Breast epithelium (tissue), 3 donors: ENCODE data around the gene MIEN1.

Experiments used
- POLR2A ChIP-seq: fragments of 450-650 bp; IDR thresholded peaks from one replicate; pipeline ENCODE4 v1.6.1; 2016; ENCODE audit warnings: antibody characterized with exemption, mild to moderate bottlenecking, moderate library complexity
- POLR2AphosphoS5 ChIP-seq, 3 donors: sonication (generic); formaldehyde crosslinking; IDR thresholded peaks; one replicate each; pipeline ENCODE4 v1.6.1; 2017; ENCODE audit warnings: antibody characterized with exemption in 3 of 3
- TF ChIP-seq, protein P1 (sequence below), 3 donors: fragments of 450-650 bp; IDR thresholded peaks; one replicate each; pipeline ENCODE4 v1.5.1; 2016 to 2017; ENCODE audit warnings: antibody characterized with exemption in 3 of 3, mild to moderate bottlenecking in 3 of 3, moderate library complexity in 3 of 3

DNA sequence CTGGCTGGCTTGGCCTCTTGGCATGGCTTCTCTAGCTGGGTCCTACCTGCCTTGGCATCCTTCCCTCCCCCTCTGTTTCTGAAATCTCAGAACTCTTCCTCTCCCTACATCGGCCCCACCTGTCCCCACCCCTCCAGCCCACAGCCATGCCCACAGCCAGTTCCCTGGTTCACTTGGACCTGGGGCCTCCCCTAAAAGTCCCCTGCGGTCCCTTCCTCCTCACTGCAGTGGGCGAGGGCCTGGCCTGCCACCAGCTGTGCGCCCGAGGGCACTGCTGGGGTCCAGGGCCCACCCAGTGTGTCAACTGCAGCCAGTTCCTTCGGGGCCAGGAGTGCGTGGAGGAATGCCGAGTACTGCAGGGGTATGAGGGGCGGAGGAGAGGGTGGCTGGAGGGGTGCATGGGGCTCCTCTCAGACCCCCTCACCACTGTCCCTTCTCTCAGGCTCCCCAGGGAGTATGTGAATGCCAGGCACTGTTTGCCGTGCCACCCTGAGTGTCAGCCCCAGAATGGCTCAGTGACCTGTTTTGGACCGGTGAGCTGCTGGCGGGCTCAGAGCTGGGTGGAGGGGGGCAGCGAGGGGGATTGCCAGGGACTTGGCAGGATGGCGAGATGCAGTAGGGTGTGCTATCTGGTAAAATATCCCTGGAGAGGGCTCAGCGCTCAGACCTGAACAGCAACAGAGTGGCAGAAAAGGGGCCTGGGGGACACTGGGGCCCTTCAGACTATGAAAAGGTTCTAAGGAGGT is 14.1 kb downstream of the MIEN1 start:
- no peak for TF ChIP-seq POLR2A
- TF ChIP-seq, protein P1, sequence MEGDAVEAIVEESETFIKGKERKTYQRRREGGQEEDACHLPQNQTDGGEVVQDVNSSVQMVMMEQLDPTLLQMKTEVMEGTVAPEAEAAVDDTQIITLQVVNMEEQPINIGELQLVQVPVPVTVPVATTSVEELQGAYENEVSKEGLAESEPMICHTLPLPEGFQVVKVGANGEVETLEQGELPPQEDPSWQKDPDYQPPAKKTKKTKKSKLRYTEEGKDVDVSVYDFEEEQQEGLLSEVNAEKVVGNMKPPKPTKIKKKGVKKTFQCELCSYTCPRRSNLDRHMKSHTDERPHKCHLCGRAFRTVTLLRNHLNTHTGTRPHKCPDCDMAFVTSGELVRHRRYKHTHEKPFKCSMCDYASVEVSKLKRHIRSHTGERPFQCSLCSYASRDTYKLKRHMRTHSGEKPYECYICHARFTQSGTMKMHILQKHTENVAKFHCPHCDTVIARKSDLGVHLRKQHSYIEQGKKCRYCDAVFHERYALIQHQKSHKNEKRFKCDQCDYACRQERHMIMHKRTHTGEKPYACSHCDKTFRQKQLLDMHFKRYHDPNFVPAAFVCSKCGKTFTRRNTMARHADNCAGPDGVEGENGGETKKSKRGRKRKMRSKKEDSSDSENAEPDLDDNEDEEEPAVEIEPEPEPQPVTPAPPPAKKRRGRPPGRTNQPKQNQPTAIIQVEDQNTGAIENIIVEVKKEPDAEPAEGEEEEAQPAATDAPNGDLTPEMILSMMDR (IDR thresholded peaks at IDR 0.05), result no peak
- TF ChIP-seq POLR2AphosphoS5 (IDR thresholded peaks at IDR 0.05), result no peak
